ENCODE results near the gene CNN1.

Gene CNN1

DNA sequence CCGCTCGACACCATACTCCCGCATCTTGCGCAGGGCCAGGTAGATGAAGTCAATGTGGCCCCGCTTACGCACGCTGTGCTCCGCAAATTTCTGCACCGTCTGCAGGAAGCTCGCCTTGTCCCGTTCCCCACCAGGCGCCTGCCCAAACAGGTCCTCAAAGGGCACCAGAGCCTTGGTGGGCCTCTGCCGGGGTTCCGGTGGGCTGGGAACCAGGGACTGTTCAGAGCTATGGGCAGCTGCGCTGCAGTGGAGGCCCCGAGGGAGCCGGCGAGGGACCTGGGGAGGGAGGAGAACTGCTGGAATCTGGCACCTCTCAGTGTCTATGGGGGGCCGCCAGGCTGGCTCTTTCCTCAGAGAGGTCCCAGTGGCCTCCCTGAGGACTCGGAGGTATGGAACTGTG is 24.7 kb upstream of the CNN1 start:
- H3F3A ChIP-seq (ENCODE audit: insufficient read depth) = no peaks in the 10 kb centered on the region
- H3K27me3 ChIP-seq (ENCODE audit: low read length) = no peaks in the 10 kb centered on the region
- no peaks in the 10 kb centered on the region for H3K9me2 ChIP-seq (replicated peaks; ENCODE audit: insufficient read depth, low read length)
- H3K27ac ChIP-seq (ENCODE audit: low read depth, low read length) = no peak overlapping the region
- no peaks in the 10 kb centered on the region for H3K36me3 ChIP-seq (ENCODE audit: low read length)
- no peak overlapping the region for H3K4me2 ChIP-seq (ENCODE audit: low read depth, low read length, poor library complexity, severe bottlenecking)
- no peaks in the 10 kb centered on the region for H4K20me1 ChIP-seq (ENCODE audit: low read depth, low read length)
- H3K4me3 ChIP-seq (ENCODE audit: insufficient read depth, low read length, poor library complexity, severe bottlenecking) = no peak overlapping the region
- H3K9me3 ChIP-seq (ENCODE audit: insufficient read depth, low read length) = no peaks in the 10 kb centered on the region
- H3K79me2 ChIP-seq (ENCODE audit: insufficient read depth, low read length) = no peaks in the 10 kb centered on the region
- H3K9ac ChIP-seq (ENCODE audit: low read length) = no peak overlapping the region
- TF ChIP-seq EZH2phosphoT487 (conservative IDR thresholded peaks at IDR 0.05; ENCODE audit: low read length) = no peak
- TF ChIP-seq, protein P1, sequence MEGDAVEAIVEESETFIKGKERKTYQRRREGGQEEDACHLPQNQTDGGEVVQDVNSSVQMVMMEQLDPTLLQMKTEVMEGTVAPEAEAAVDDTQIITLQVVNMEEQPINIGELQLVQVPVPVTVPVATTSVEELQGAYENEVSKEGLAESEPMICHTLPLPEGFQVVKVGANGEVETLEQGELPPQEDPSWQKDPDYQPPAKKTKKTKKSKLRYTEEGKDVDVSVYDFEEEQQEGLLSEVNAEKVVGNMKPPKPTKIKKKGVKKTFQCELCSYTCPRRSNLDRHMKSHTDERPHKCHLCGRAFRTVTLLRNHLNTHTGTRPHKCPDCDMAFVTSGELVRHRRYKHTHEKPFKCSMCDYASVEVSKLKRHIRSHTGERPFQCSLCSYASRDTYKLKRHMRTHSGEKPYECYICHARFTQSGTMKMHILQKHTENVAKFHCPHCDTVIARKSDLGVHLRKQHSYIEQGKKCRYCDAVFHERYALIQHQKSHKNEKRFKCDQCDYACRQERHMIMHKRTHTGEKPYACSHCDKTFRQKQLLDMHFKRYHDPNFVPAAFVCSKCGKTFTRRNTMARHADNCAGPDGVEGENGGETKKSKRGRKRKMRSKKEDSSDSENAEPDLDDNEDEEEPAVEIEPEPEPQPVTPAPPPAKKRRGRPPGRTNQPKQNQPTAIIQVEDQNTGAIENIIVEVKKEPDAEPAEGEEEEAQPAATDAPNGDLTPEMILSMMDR (IDR thresholded peaks at IDR 0.05; ENCODE audit: insufficient read depth, low read length, poor library complexity, severe bottlenecking) = no peak
- H2AFZ ChIP-seq (ENCODE audit: low read depth, low read length, severe bottlenecking) = no peak overlapping the region

DNA sequence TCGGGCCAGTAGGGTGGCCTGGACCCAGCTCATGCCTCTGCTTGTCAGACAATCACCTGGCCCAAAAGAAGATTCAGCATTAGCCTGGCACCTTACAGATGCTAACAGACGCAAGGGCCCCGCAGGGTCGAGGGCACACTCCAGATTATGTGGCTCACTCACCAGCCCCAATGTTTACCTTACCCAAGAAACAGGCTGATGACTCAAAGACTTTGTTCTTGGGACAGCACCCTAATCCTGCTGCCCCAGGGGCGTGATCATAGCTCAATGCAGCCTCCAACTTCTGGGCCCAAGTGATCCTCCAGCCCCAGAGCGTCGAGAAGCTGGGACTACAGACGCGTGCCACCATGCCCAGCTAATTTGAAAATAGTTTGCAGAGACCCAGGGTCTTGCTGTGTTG is 19.5 kb upstream of the CNN1 start:
- Histone ChIP-seq H3K9me2 (replicated peaks; ENCODE audit: insufficient read depth, low read length) (no peaks in the 10 kb centered on the region), H2AFZ (ENCODE audit: low read depth, low read length, severe bottlenecking) (no peak overlapping the region), H3K79me2 (ENCODE audit: insufficient read depth, low read length) (peaks cover 3% of the 10 kb centered on the region; the same call in 1 of the 2 replicates), H3K9ac (ENCODE audit: low read length) (no peak overlapping the region), H3F3A (ENCODE audit: insufficient read depth) (no peaks in the 10 kb centered on the region), H3K4me3 (ENCODE audit: insufficient read depth, low read length, poor library complexity, severe bottlenecking) (no peak overlapping the region), H3K4me2 (ENCODE audit: low read depth, low read length, poor library complexity, severe bottlenecking) (no peak overlapping the region), H4K20me1 (ENCODE audit: low read depth, low read length) (no peaks in the 10 kb centered on the region), H3K9me3 (ENCODE audit: insufficient read depth, low read length) (no peaks in the 10 kb centered on the region), H3K27ac (ENCODE audit: low read depth, low read length) (no peak overlapping the region), H3K36me3 (ENCODE audit: low read length) (no peaks in the 10 kb centered on the region), H3K27me3 (ENCODE audit: low read length) (no peaks in the 10 kb centered on the region)
- TF ChIP-seq EZH2phosphoT487 (conservative IDR thresholded peaks at IDR 0.05; ENCODE audit: low read length) = no peak
- TF ChIP-seq, protein P1 (IDR thresholded peaks at IDR 0.05; ENCODE audit: insufficient read depth, low read length, poor library complexity, severe bottlenecking) = no peak

DNA sequence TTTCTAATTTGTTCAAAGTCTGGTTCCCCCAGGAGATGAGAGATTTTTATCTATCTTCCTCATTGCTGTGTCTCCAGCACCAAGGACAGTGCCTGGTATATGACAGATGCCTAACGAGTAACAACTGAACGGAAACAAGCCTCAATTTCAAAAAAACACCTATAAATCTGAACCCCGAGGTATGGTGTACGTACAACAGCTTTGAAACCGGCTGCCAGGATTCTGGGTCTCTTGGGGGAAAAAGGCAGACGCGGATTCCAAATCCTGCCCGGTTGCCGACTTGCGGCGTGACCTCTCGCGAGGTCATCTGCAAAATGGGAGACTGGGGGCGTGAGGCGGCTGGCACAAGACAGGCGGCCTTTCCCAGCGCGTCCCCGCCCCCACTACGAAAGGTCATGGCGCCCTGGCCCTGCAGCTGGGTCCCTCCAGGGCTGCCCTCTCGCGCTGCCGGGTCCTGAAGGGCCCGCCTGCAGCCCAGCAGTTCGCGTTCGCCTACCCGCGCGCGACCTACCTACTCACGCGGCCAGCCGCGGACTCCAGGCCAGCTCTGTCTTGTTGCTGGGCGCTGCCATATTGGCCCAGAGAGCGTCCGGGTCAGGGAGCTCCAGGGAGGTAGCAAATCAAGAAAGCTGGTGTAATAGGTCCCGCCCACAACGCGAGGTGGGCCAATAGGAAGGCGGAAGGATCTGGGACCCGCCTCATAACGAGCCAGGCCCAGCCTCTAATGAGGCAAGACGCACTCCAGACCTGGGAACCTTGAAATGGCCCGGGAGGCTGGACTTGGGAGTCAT is 9.9 kb upstream of the CNN1 start, which contains the start of gene ECSIT:
Gene ECSIT, minus strand, starts transcription at position 584 of the 791 bp plus-strand sequence. CDS start 9,964 bp downstream, outside the sequence.
- Histone ChIP-seq H3K9me2 (replicated peaks; ENCODE audit: insufficient read depth, low read length) (no peaks in the 10 kb centered on the region), H3K27ac (ENCODE audit: low read depth, low read length) (peak within 1 kb of the TSS; percentile 33; the same call in 1 of the 2 replicates), H3F3A (ENCODE audit: insufficient read depth) (no peaks in the 10 kb centered on the region)

More for the DNA sequence above, 9.9 kb upstream of the CNN1 start, which contains the start of gene ECSIT:
- Histone ChIP-seq H4K20me1 (ENCODE audit: low read depth, low read length) (no peaks in the 10 kb centered on the region), H3K4me3 (ENCODE audit: insufficient read depth, low read length, poor library complexity, severe bottlenecking) (peak within 1 kb of the TSS; percentile 88), H3K9me3 (ENCODE audit: insufficient read depth, low read length) (no peaks in the 10 kb centered on the region), H3K36me3 (ENCODE audit: low read length) (no peaks in the 10 kb centered on the region), H3K79me2 (ENCODE audit: insufficient read depth, low read length) (peaks cover 21% of the 10 kb centered on the region), H2AFZ (ENCODE audit: low read depth, low read length, severe bottlenecking) (peak within 1 kb of the TSS; percentile 84), H3K4me2 (ENCODE audit: low read depth, low read length, poor library complexity, severe bottlenecking) (peak within 1 kb of the TSS; percentile 68), H3K27me3 (ENCODE audit: low read length) (no peaks in the 10 kb centered on the region), H3K9ac (ENCODE audit: low read length) (peak within 1 kb of the TSS; percentile 68)
- TF ChIP-seq, protein P1 (IDR thresholded peaks at IDR 0.05; ENCODE audit: insufficient read depth, low read length, poor library complexity, severe bottlenecking) = no peak
- TF ChIP-seq EZH2phosphoT487 (conservative IDR thresholded peaks at IDR 0.05; ENCODE audit: low read length) = no peak
